ENCODE measurements around the gene PCDHB10. TPM values are rescaled to one million over a fixed set of nuclear protein-coding genes. Genes with fewer than 3 reads are reported as not detected.
"Not testable (repeated sequence)": the region's sequence is repeated elsewhere in the genome, so short reads cannot be mapped to it uniquely, and the experiment has no call there.

Gene PCDHB10
- total and polyA plus RNA-seq, 9 donors = 2.7 to 5.2 (median 3.1) TPM

- no peaks in the 10 kb centered on the region for H3K27me3 ChIP-seq
- H3K9me3 ChIP-seq = peaks cover 0 to 15% of the 10 kb centered on the region in 2 donors
- H3K36me3 ChIP-seq = no peaks in the 10 kb centered on the region
- intact Hi-C loops (cut with DNase I) = loop anchor here in 1 of 4 donors (10.0 kb wide), 1 partner anchor 389 kb away; no protein-coding TSS in a partner anchor
- H3K27ac ChIP-seq = no peak overlapping the region
- no peaks in the 10 kb centered on the region for H3K4me1 ChIP-seq (ENCODE audit: insufficient read depth)
- WGBS, 3 donors = 47 to 64% (median 56%) methylated on average over 1 of the region's 1 CpG
- TF ChIP-seq POLR2A (IDR thresholded peaks at IDR 0.05) = no peak
- no peak for TF ChIP-seq CTCF (IDR thresholded peaks at IDR 0.05)
- no peak for TF ChIP-seq EP300 (IDR thresholded peaks at IDR 0.05)
- DNase-seq = no peak
- no peak overlapping the region for H3K4me3 ChIP-seq
Observed at GRCh38 chr5:141175933-141176332, 16.2 kb upstream of the PCDHB10 start.

GRCh38 chr5:141177577-141178191 is 14.5 kb upstream of the PCDHB10 start, which contains the start of gene PCDHB8:
TSS of gene PCDHB8 (plus strand) at chr5:141177790. CDS start at chr5:141178035, 245 bp downstream.
- not testable (repeated sequence) for H3K27ac ChIP-seq; H3K36me3 ChIP-seq; H3K4me3 ChIP-seq; DNase-seq; H3K27me3 ChIP-seq; H3K4me1 ChIP-seq (ENCODE audit: insufficient read depth)
- 25 to 33% (median 30%) methylated on average over 14 to 15 of the region's 18 CpGs for WGBS, 3 donors
- H3K9me3 ChIP-seq = peaks cover 0 to 15% of the 10 kb centered on the region in 2 donors
- intact Hi-C loops (cut with DNase I) = loop anchor here in 1 of 4 donors (10.0 kb wide), 1 partner anchor 387 kb away; no protein-coding TSS in a partner anchor

GRCh38 chr5:141179371-141179770 is 12.8 kb upstream of the PCDHB10 start:
- not testable (repeated sequence) for H3K4me3 ChIP-seq; H3K27me3 ChIP-seq; H3K4me1 ChIP-seq (ENCODE audit: insufficient read depth); H3K27ac ChIP-seq; DNase-seq; H3K36me3 ChIP-seq
- H3K9me3 ChIP-seq = peaks cover 0 to 10% of the 10 kb centered on the region in 2 donors
- intact Hi-C loops (cut with DNase I) = loop anchor here in 1 of 4 donors (10.0 kb wide), 1 partner anchor 385 kb away; no protein-coding TSS in a partner anchor
- WGBS, 3 donors = 27 to 43% (median 39%) methylated on average over 30 to 37 of the region's 39 CpGs

GRCh38 chr5:141179876-141180275 is 12.3 kb upstream of the PCDHB10 start:
- not testable (repeated sequence) for H3K36me3 ChIP-seq; H3K4me3 ChIP-seq; H3K27me3 ChIP-seq; H3K4me1 ChIP-seq (ENCODE audit: insufficient read depth); DNase-seq; H3K27ac ChIP-seq
- H3K9me3 ChIP-seq = peaks cover 0 to 14% of the 10 kb centered on the region in 2 donors
- WGBS, 3 donors = 21 to 36% (median 30%) methylated on average over 27 to 32 of the region's 32 CpGs
- intact Hi-C loops (cut with DNase I) = loop anchor here in 1 of 4 donors (10.0 kb wide), 1 partner anchor 385 kb away; no protein-coding TSS in a partner anchor

- Histone ChIP-seq H3K9me3 (peaks cover 0 to 14% of the 10 kb centered on the region in 2 donors), H3K4me3 (no peak overlapping the region), H3K4me1 (ENCODE audit: insufficient read depth) (no peaks in the 10 kb centered on the region), H3K27me3 (no peaks in the 10 kb centered on the region), H3K36me3 (no peaks in the 10 kb centered on the region), H3K27ac (no peak overlapping the region)
- no peak for DNase-seq
- TF ChIP-seq POLR2A (IDR thresholded peaks at IDR 0.05) (no peak), EP300 (IDR thresholded peaks at IDR 0.05) (no peak)
- WGBS, 3 donors = 35 to 46% (median 43%) methylated on average over 1 of the region's 1 CpG
- intact Hi-C loops (cut with DNase I) = no loop called here
Observed at GRCh38 chr5:141180313-141180712, 11.8 kb upstream of the PCDHB10 start.

- Histone ChIP-seq H3K4me3 (peak within 1 kb of the TSS; percentile 18), H3K9me3 (peaks cover 0 to 21% of the 10 kb centered on the region in 2 donors), H3K27me3 (no peaks in the 10 kb centered on the region), H3K36me3 (no peaks in the 10 kb centered on the region), H3K4me1 (ENCODE audit: insufficient read depth) (no peaks in the 10 kb centered on the region), H3K27ac (peak within 1 kb of the TSS; percentile 8)
- TF ChIP-seq EP300 (IDR thresholded peaks at IDR 0.05) (no peak), CTCF (IDR thresholded peaks at IDR 0.05) (peak in 2 of 3 donors; percentile 28 to 39)
- peak; percentile 37 to 75 (median 61) for DNase-seq
- intact Hi-C loops (cut with DNase I) = no loop called here
- 7 to 11% (median 9%) methylated on average over 13 of the region's 13 CpGs for WGBS, 3 donors
Observed at GRCh38 chr5:141182248-141182647, 9.9 kb upstream of the PCDHB10 start, which contains the start of gene PCDHB16. TSS of gene PCDHB16 (plus strand) at chr5:141182387. CDS start at chr5:141182560, 173 bp downstream.

- H3K27me3 ChIP-seq; DNase-seq; intact Hi-C loops (cut with DNase I); H3K4me1 ChIP-seq (ENCODE audit: insufficient read depth); H3K4me3 ChIP-seq; H3K27ac ChIP-seq; H3K36me3 ChIP-seq: not testable (repeated sequence)
- peaks cover 0 to 24% of the 10 kb centered on the region in 2 donors for H3K9me3 ChIP-seq
- WGBS, 3 donors = 26 to 37% (median 30%) methylated on average over 18 to 47 of the region's 69 CpGs
Observed at GRCh38 chr5:141184117-141184855, 7.9 kb upstream of the PCDHB10 start.

Data from ovary (tissue), 9 donors.